Osteoblast (primary cell): Measurements from ENCODE around the gene PTGR2. TPM values are rescaled to one million over a fixed set of nuclear protein-coding genes. Genes with fewer than 3 reads are reported as not detected.
A peak's percentile ranks its signal among the peaks of the same experiment; 100 is the strongest.
"Not testable (repeated sequence)": the region's sequence is repeated elsewhere in the genome, so short reads cannot be mapped to it uniquely, and the experiment has no call there.

Source experiments
- DNase-seq: peaks from one replicate; pipeline ENCODE4 v3.0.0; 2011; ENCODE audit warnings: low spot score, mixed read lengths; ENCODE audit not compliant: insufficient read length; ENCODE audit errors: missing footprints
- H2AFZ ChIP-seq: 2 replicates; pipeline ENCODE4 v1.6.0; 2011; ENCODE audit warnings: mild to moderate bottlenecking, low read length
- H3K27ac ChIP-seq: 2 replicates; pipeline ENCODE4 v1.5.1; 2011; ENCODE audit warnings: mild to moderate bottlenecking, low read depth, low read length, moderate library complexity
- H3K27me3 ChIP-seq: 2 replicates; pipeline ENCODE4 v1.6.0; 2012; ENCODE audit warnings: mild to moderate bottlenecking, control low read depth, inconsistent platforms, low read length, moderate library complexity; ENCODE audit not compliant: insufficient read depth
- H3K36me3 ChIP-seq: 2 replicates; pipeline ENCODE4 v1.5.1; 2011; ENCODE audit warnings: mild to moderate bottlenecking, low read length, control low read depth, moderate library complexity; ENCODE audit not compliant: insufficient read depth
- H3K4me1 ChIP-seq: 2 replicates; pipeline ENCODE4 v1.5.1; 2011; ENCODE audit warnings: mild to moderate bottlenecking, low read length, control low read depth, moderate library complexity; ENCODE audit not compliant: insufficient read depth
- H3K4me2 ChIP-seq: 2 replicates; pipeline ENCODE4 v1.6.0; 2011; ENCODE audit warnings: mild to moderate bottlenecking, low read length; ENCODE audit not compliant: insufficient read depth
- H3K4me3 ChIP-seq: fragments of 200-600 bp; sonication (generic); 3 replicates; pipeline ENCODE4 v1.5.1; 2012; ENCODE audit warnings: mild to moderate bottlenecking, low read length, inconsistent platforms; ENCODE audit not compliant: insufficient read depth
- H3K79me2 ChIP-seq: 2 replicates; pipeline ENCODE4 v1.6.0; 2012; ENCODE audit warnings: mild to moderate bottlenecking, low read length, control low read depth, inconsistent platforms; ENCODE audit not compliant: insufficient read depth
- H3K9me3 ChIP-seq: 2 replicates; pipeline ENCODE4 v1.5.1; 2011; ENCODE audit warnings: low read depth, low read length, control low read depth
- H4K20me1 ChIP-seq: 2 replicates; pipeline ENCODE4 v1.6.0; 2012; ENCODE audit warnings: mild to moderate bottlenecking, low read length, control low read depth; ENCODE audit not compliant: insufficient read depth
- total RNA-seq: library from RNA; depleted of rRNA; stranded (reverse); fragments of >200 nt; gene quantifications from 2 replicates; pipeline ENCODE4 v1.2.3, GENCODE V29; 2012
- TF ChIP-seq, protein P1 (sequence below): IDR thresholded peaks from 2 replicates; pipeline ENCODE4 v1.5.1; 2011; ENCODE audit warnings: mild to moderate bottlenecking, low read depth, low read length, moderate library complexity; ENCODE audit errors: extremely low read depth

The PTGR2 gene
- total RNA-seq, 1 donor = 7.2 TPM

- Histone ChIP-seq H3K36me3 (peaks cover 5% of the 10 kb centered on the region), H3K9me3 (no peaks in the 10 kb centered on the region), H3K79me2 (peaks cover 74% of the 10 kb centered on the region), H2AFZ (no peak overlapping the region), H3K27me3 (no peaks in the 10 kb centered on the region), H3K4me1 (peaks cover 24% of the 10 kb centered on the region), H4K20me1 (peaks cover 29% of the 10 kb centered on the region), H3K27ac (peak overlapping the region; percentile 100), H3K4me2 (peak overlapping the region; percentile 95), H3K4me3 (peak overlapping the region; percentile 85)
- TF ChIP-seq, protein P1, sequence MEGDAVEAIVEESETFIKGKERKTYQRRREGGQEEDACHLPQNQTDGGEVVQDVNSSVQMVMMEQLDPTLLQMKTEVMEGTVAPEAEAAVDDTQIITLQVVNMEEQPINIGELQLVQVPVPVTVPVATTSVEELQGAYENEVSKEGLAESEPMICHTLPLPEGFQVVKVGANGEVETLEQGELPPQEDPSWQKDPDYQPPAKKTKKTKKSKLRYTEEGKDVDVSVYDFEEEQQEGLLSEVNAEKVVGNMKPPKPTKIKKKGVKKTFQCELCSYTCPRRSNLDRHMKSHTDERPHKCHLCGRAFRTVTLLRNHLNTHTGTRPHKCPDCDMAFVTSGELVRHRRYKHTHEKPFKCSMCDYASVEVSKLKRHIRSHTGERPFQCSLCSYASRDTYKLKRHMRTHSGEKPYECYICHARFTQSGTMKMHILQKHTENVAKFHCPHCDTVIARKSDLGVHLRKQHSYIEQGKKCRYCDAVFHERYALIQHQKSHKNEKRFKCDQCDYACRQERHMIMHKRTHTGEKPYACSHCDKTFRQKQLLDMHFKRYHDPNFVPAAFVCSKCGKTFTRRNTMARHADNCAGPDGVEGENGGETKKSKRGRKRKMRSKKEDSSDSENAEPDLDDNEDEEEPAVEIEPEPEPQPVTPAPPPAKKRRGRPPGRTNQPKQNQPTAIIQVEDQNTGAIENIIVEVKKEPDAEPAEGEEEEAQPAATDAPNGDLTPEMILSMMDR = no peak
- DNase-seq = no peak
These were observed 36.2 kb downstream of the PTGR2 start for GRCh38 chr14:73887694-73888459.

- peaks cover 79% of the 10 kb centered on the region for H3K79me2 ChIP-seq
- peaks cover 35% of the 10 kb centered on the region for H4K20me1 ChIP-seq
- H3K27me3 ChIP-seq = no peaks in the 10 kb centered on the region
- H3K4me1 ChIP-seq = peaks cover 24% of the 10 kb centered on the region
- TF ChIP-seq, protein P1 = no peak
- H3K36me3 ChIP-seq = peaks cover 11% of the 10 kb centered on the region
- H3K4me3 ChIP-seq = peak overlapping the region; percentile 85
- no peak for DNase-seq
- no peak overlapping the region for H2AFZ ChIP-seq
- peak overlapping the region; percentile 95 for H3K4me2 ChIP-seq
- no peaks in the 10 kb centered on the region for H3K9me3 ChIP-seq
- peak overlapping the region; percentile 100 for H3K27ac ChIP-seq
These were observed 36.8 kb downstream of the PTGR2 start for GRCh38 chr14:73888460-73888725.

- TF ChIP-seq, protein P1 = no peak
- no peak overlapping the region for H3K4me3 ChIP-seq
- no peaks in the 10 kb centered on the region for H3K9me3 ChIP-seq
- H3K4me2 ChIP-seq = peak overlapping the region; percentile 95
- DNase-seq = no peak
- peak overlapping the region; percentile 100 for H3K27ac ChIP-seq
- H3K27me3 ChIP-seq = no peaks in the 10 kb centered on the region
- H3K36me3 ChIP-seq = peaks cover 16% of the 10 kb centered on the region
- peaks cover 24% of the 10 kb centered on the region for H3K4me1 ChIP-seq
- no peak overlapping the region for H2AFZ ChIP-seq
- peaks cover 84% of the 10 kb centered on the region for H3K79me2 ChIP-seq
- H4K20me1 ChIP-seq = peaks cover 38% of the 10 kb centered on the region
These were observed 37.3 kb downstream of the PTGR2 start for GRCh38 chr14:73888971-73889370.

DNA sequence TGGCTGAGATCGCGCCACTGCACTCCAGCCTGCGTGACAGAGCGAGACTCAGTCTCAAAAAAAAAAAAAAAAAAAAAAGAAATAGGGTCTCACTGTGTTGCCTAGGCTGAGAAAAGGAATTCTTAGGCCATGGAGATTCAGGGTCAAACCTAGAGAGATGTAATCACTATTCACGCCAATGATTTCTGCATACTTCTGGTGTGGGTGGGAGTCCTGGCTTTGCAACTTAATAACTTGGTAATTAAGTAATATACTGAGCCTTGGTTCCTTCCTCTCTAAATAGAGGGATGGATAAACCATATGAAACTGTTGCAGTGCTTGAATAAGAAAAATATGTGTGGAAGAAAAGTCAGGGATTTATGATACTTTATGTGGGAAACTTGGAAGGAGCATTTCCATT is 37.7 kb downstream of the PTGR2 start:
- Histone ChIP-seq H3K9me3 (no peaks in the 10 kb centered on the region), H3K4me1 (peaks cover 24% of the 10 kb centered on the region), H3K4me3 (no peak overlapping the region), H3K79me2 (peaks cover 88% of the 10 kb centered on the region), H3K36me3 (peaks cover 20% of the 10 kb centered on the region), H3K27me3 (no peaks in the 10 kb centered on the region), H2AFZ (no peak overlapping the region), H4K20me1 (peaks cover 38% of the 10 kb centered on the region), H3K4me2 (peak overlapping the region; percentile 95), H3K27ac (peak overlapping the region; percentile 100)
- no peak for DNase-seq
- TF ChIP-seq, protein P1 = no peak

DNA sequence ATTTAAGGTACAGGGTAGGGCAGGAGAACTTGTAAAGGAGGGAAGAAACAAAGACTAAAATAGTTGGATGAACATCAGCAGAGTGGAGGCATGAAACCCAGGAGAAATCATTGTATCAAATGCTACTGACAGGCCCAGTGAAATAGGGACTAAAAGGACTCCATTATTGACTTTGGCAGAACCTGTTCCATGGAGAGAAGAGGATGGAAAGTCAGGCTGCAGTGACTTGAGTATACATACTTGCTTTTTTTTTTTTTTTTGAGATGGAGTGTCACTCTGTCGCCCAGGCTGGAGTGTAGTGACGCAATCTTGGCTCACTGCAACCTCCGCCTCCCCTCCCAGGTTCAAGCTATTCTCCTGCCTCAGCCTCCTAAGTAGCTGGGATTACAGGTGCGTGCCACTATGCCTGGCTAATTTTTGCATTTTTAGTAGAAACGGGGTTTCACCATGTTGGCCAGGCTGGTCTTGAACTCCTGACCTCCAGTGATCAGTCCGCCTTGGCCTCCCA is 42.6 kb downstream of the PTGR2 start:
- H3K4me2 ChIP-seq, H3K4me3 ChIP-seq, H2AFZ ChIP-seq, H3K4me1 ChIP-seq, H3K27ac ChIP-seq, H3K27me3 ChIP-seq, DNase-seq, H3K9me3 ChIP-seq: not testable (repeated sequence)
- H4K20me1 ChIP-seq = peaks cover 22% of the 10 kb centered on the region
- peaks cover 74% of the 10 kb centered on the region for H3K79me2 ChIP-seq
- peaks cover 64% of the 10 kb centered on the region for H3K36me3 ChIP-seq
